Central memory CD8-positive, alpha-beta T cell (primary cell): ENCODE results near the gene LRRC26.
A peak's percentile ranks its signal among the peaks of the same experiment; 100 is the strongest.

Experiments
- ATAC-seq: fragments of 150-1000 bp; cut with Tn5 transposase; replicated peaks from 2 replicates; pipeline ENCODE4 v1.10.0; 2022; ENCODE audit warnings: mild to moderate bottlenecking, moderate FRiP score, moderate number of reproducible peaks; ENCODE audit not compliant: poor library complexity, severe bottlenecking; ENCODE audit errors: extremely low read depth
- DNase-seq, 2 donors: peaks; one replicate each; pipeline ENCODE4 v3.0.0; 2021; ENCODE audit warnings: low spot score in 2 of 2
- H3K27ac Mint-ChIP-seq: one replicate; pipeline ENCODE4 v1.8.0; 2022; ENCODE audit warnings: low read depth, mild to moderate bottlenecking, moderate library complexity, mixed read lengths
- H3K27me3 Mint-ChIP-seq: one replicate; pipeline ENCODE4 v1.8.0; 2022; ENCODE audit warnings: mixed read lengths
- H3K36me3 Mint-ChIP-seq: one replicate; pipeline ENCODE4 v1.8.0; 2022; ENCODE audit warnings: mild to moderate bottlenecking, moderate library complexity, mixed read lengths; ENCODE audit not compliant: insufficient read depth
- H3K4me1 Mint-ChIP-seq: one replicate; pipeline ENCODE4 v1.8.0; 2022; ENCODE audit warnings: mixed read lengths
- H3K4me3 Mint-ChIP-seq: one replicate; pipeline ENCODE4 v1.8.0; 2022; ENCODE audit warnings: mild to moderate bottlenecking, moderate library complexity, mixed read lengths
- H3K9me3 Mint-ChIP-seq: one replicate; pipeline ENCODE4 v1.8.0; 2022; ENCODE audit warnings: mixed read lengths

The LRRC26 gene

GRCh38 chr9:137169896-137170358 is at the start of gene LRRC26:
LRRC26 (minus strand) TSS chr9:137170051; CDS start chr9:137169943, 108 bp downstream.
- no peak for ATAC-seq
- peaks cover 3% of the 10 kb centered on the region for H3K4me1 Mint-ChIP-seq
- no peak for DNase-seq
- H3K4me3 Mint-ChIP-seq, result peak within 1 kb of the TSS; percentile 37
- no peaks in the 10 kb centered on the region for H3K9me3 Mint-ChIP-seq
- H3K27me3 Mint-ChIP-seq, result peaks cover 30% of the 10 kb centered on the region
- H3K27ac Mint-ChIP-seq, result no peak within 1 kb of the TSS
- peaks cover 5% of the 10 kb centered on the region for H3K36me3 Mint-ChIP-seq

DNA sequence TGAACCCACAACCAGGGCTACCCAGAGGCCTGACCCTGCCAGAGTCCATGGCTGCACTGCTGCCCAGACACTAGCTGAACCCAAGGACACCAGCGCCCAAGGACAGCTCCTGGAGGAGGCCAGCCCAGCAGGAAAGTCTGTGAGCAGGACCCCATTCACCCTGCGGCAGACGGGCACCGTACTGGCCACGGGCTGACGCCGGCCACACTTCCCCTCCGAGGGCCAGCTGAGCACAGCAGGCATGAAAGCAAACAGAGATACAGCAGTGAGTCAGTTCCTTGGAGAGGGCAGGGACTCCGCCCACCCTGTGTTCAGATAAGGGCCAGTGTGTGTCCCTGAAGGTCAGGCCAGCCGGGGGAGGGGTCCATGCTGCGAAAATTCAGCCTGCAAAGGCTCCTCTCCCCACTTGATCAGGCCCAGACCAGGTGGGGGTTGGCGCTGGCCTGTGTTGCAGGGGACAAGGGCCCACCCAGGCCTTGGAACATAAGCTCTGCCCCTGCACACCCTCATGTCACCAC is 49.0 kb upstream of the LRRC26 start:
- no peaks in the 10 kb centered on the region for H3K27me3 Mint-ChIP-seq
- H3K9me3 Mint-ChIP-seq, result no peaks in the 10 kb centered on the region

DNA sequence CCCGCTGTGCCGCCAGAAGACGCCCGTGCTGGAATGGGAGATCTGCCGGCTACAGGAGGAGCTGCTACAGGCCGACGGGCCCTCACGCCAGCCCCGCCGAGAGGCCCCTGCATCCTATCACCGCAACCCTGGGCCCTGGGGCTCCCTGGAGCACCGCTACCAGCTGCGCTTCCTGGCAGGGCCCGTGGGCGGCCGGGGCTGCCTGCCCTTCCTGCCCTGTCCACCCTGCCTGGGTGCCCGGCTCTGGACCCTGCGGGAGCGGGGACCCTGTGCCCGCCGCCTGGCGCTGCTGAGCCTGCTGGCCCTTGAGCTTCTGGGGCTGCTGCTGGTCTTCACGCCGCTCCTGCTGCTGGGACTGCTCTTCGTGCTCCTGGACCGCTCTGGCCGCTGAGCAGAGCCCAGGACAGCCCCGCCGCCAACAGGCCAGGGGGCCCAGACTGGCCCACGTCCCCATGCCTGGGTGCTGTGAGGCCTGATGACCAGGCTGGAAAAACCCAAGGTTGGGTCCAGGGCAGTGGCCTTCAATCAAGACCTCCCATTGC is 48.4 kb upstream of the LRRC26 start:
- Mint-ChIP-seq H3K27ac (no peak overlapping the region), H3K36me3 (peaks cover 9% of the 10 kb centered on the region), H3K9me3 (no peaks in the 10 kb centered on the region), H3K27me3 (no peaks in the 10 kb centered on the region), H3K4me1 (no peaks in the 10 kb centered on the region), H3K4me3 (no peak overlapping the region)
- ATAC-seq, result no peak
- DNase-seq, result no peak

More for the DNA sequence above, 49.0 kb upstream of the LRRC26 start:
- Mint-ChIP-seq H3K27ac (no peak overlapping the region), H3K36me3 (peaks cover 11% of the 10 kb centered on the region), H3K4me3 (no peak overlapping the region), H3K4me1 (no peaks in the 10 kb centered on the region)
- no peak for DNase-seq
- no peak for ATAC-seq

- no peak for DNase-seq
- Mint-ChIP-seq H3K4me3 (no peak overlapping the region), H3K9me3 (no peaks in the 10 kb centered on the region), H3K36me3 (peaks cover 7% of the 10 kb centered on the region), H3K27ac (no peak overlapping the region), H3K27me3 (no peaks in the 10 kb centered on the region), H3K4me1 (no peaks in the 10 kb centered on the region)
- ATAC-seq, result no peak
Measured at GRCh38 chr9:137217276-137218211, 47.7 kb upstream of the LRRC26 start.

DNA sequence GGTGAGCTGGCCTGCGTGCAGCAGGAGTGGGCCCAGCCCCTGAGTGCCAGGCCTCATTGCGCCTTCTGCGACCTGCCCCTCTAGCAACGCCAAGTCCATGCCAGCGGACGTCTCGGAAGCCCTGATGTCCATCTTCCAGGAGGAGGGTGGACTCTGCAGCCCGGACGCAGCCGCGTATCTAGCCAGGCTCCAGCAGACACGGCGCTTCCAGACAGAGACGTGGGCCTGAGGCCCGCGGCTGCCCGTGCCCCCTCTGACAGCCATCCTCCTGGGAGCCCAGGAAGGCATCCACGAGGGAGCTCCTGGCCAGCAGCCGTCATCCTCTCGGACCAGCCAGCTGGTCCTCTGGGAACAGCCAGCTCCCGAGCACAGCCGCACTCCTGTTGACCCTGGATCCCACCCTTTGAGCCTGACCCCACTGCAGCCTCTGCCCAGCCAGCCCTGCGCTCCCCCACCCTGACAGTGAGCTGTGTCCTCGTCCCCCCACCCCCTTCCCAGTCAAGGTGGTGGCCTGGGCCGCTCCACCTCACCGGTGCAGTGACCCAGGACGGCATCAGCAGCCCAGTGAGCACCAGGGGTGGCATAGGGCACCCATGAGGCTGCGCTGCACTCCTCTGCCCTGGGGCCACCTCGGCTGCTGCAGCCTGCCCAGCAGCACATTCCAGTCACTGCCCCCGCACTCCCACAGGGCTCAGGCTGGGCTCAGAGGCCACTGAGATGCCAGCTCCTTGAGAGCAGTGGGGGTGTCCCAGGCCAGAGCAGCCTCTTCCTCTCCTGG is 46.5 kb upstream of the LRRC26 start:
- no peak for DNase-seq
- no peak overlapping the region for H3K27ac Mint-ChIP-seq
- no peak for ATAC-seq
- peaks cover 7% of the 10 kb centered on the region for H3K36me3 Mint-ChIP-seq
- H3K4me1 Mint-ChIP-seq, result no peaks in the 10 kb centered on the region
- H3K4me3 Mint-ChIP-seq, result no peak overlapping the region
- H3K27me3 Mint-ChIP-seq, result no peaks in the 10 kb centered on the region
- no peaks in the 10 kb centered on the region for H3K9me3 Mint-ChIP-seq

GRCh38 chr9:137215196-137215986 is 45.5 kb upstream of the LRRC26 start:
- DNase-seq, result no peak
- H3K36me3 Mint-ChIP-seq, result peaks cover 7% of the 10 kb centered on the region
- H3K27ac Mint-ChIP-seq, result no peak overlapping the region
- no peak overlapping the region for H3K4me3 Mint-ChIP-seq
- ATAC-seq, result no peak
- H3K4me1 Mint-ChIP-seq, result peaks cover 6% of the 10 kb centered on the region
- no peaks in the 10 kb centered on the region for H3K9me3 Mint-ChIP-seq
- H3K27me3 Mint-ChIP-seq, result no peaks in the 10 kb centered on the region

GRCh38 chr9:137214620-137215019 is 44.8 kb upstream of the LRRC26 start:
- Mint-ChIP-seq H3K4me1 (peaks cover 6% of the 10 kb centered on the region), H3K4me3 (no peak overlapping the region), H3K27ac (no peak overlapping the region), H3K36me3 (peaks cover 7% of the 10 kb centered on the region), H3K27me3 (no peaks in the 10 kb centered on the region), H3K9me3 (no peaks in the 10 kb centered on the region)
- no peak for DNase-seq
- no peak for ATAC-seq

GRCh38 chr9:137213160-137214060 is 43.6 kb upstream of the LRRC26 start:
- H3K27me3 Mint-ChIP-seq, result no peaks in the 10 kb centered on the region
- H3K27ac Mint-ChIP-seq, result peak overlapping the region; percentile 38
- H3K4me1 Mint-ChIP-seq, result peaks cover 6% of the 10 kb centered on the region
- H3K4me3 Mint-ChIP-seq, result no peak overlapping the region
- no peaks in the 10 kb centered on the region for H3K9me3 Mint-ChIP-seq
- H3K36me3 Mint-ChIP-seq, result peaks cover 8% of the 10 kb centered on the region
- no peak for ATAC-seq
- no peak for DNase-seq

- no peaks in the 10 kb centered on the region for H3K27me3 Mint-ChIP-seq
- peaks cover 11% of the 10 kb centered on the region for H3K36me3 Mint-ChIP-seq
- no peak for ATAC-seq
Measured at GRCh38 chr9:137212520-137212919, 42.7 kb upstream of the LRRC26 start.

GRCh38 chr9:137211532-137211931 is 41.7 kb upstream of the LRRC26 start:
- peaks cover 11% of the 10 kb centered on the region for H3K36me3 Mint-ChIP-seq
- H3K4me3 Mint-ChIP-seq, result no peak overlapping the region
- no peak for ATAC-seq

More at GRCh38 chr9:137212520-137212919, 42.7 kb upstream of the LRRC26 start:
- DNase-seq, result no peak
- Mint-ChIP-seq H3K27ac (peak overlapping the region; percentile 38), H3K4me3 (no peak overlapping the region), H3K4me1 (peaks cover 10% of the 10 kb centered on the region), H3K9me3 (no peaks in the 10 kb centered on the region)

GRCh38 chr9:137206602-137207001 is 36.8 kb upstream of the LRRC26 start:
- ATAC-seq (no peak), DNase-seq (no peak)
- Mint-ChIP-seq H3K9me3 (no peaks in the 10 kb centered on the region), H3K36me3 (peaks cover 18% of the 10 kb centered on the region), H3K4me1 (peaks cover 50% of the 10 kb centered on the region), H3K4me3 (peak overlapping the region; percentile 90), H3K27ac (peak overlapping the region; percentile 94), H3K27me3 (no peaks in the 10 kb centered on the region)

More at GRCh38 chr9:137211532-137211931, 41.7 kb upstream of the LRRC26 start:
- DNase-seq, result no peak
- H3K4me1 Mint-ChIP-seq, result peaks cover 19% of the 10 kb centered on the region
- H3K27ac Mint-ChIP-seq, result no peak overlapping the region
- H3K9me3 Mint-ChIP-seq, result no peaks in the 10 kb centered on the region
- no peaks in the 10 kb centered on the region for H3K27me3 Mint-ChIP-seq
